Kidney epithelial cell (primary cell): ENCODE results near the gene HLA-G. TPM values are rescaled to one million over a fixed set of nuclear protein-coding genes. Genes with fewer than 3 reads are reported as not detected.

Experiments used
- DNase-seq: peaks from one replicate; pipeline ENCODE4 v3.0.0-alpha.2; 2010; ENCODE audit warnings: low read depth
- H3K27me3 ChIP-seq: 2 replicates; pipeline ENCODE4 v1.6.0; 2011; ENCODE audit warnings: low read length; ENCODE audit not compliant: control insufficient read depth, insufficient read depth
- H3K36me3 ChIP-seq: 2 replicates; pipeline ENCODE4 v1.5.1; 2011; ENCODE audit warnings: low read length; ENCODE audit not compliant: control insufficient read depth, insufficient read depth
- H3K4me3 ChIP-seq: 2 replicates; pipeline ENCODE4 v1.5.1; 2011; ENCODE audit warnings: low read depth, mild to moderate bottlenecking, control low read depth, low read length
- total RNA-seq: library from RNA; depleted of rRNA; stranded (reverse); fragments of >200 nt; gene quantifications from 2 replicates; pipeline ENCODE4 v1.2.3, GENCODE V29; 2015
- TF ChIP-seq, protein P1 (sequence below): IDR thresholded peaks from 2 replicates; pipeline ENCODE4 v1.5.1; 2011; ENCODE audit warnings: mild to moderate bottlenecking, moderate library complexity, low read length, control low read depth, inconsistent platforms; ENCODE audit not compliant: insufficient read depth, poor library complexity, severe bottlenecking

Gene HLA-G
- total RNA-seq, 1 donor from 2014 or later = 1.1 TPM

- TF ChIP-seq, protein P1, sequence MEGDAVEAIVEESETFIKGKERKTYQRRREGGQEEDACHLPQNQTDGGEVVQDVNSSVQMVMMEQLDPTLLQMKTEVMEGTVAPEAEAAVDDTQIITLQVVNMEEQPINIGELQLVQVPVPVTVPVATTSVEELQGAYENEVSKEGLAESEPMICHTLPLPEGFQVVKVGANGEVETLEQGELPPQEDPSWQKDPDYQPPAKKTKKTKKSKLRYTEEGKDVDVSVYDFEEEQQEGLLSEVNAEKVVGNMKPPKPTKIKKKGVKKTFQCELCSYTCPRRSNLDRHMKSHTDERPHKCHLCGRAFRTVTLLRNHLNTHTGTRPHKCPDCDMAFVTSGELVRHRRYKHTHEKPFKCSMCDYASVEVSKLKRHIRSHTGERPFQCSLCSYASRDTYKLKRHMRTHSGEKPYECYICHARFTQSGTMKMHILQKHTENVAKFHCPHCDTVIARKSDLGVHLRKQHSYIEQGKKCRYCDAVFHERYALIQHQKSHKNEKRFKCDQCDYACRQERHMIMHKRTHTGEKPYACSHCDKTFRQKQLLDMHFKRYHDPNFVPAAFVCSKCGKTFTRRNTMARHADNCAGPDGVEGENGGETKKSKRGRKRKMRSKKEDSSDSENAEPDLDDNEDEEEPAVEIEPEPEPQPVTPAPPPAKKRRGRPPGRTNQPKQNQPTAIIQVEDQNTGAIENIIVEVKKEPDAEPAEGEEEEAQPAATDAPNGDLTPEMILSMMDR = peak; percentile 96
- Histone ChIP-seq H3K27me3 (peaks cover 25% of the 10 kb centered on the region), H3K36me3 (no peaks in the 10 kb centered on the region), H3K4me3 (no peak overlapping the region)
- DNase-seq = no peak
Measured at GRCh38 chr6:29847871-29848630, 20.4 kb downstream of the HLA-G start.

GRCh38 chr6:29850011-29850553 is 22.5 kb downstream of the HLA-G start:
- H3K36me3 ChIP-seq = no peaks in the 10 kb centered on the region
- TF ChIP-seq, protein P1 = no peak
- DNase-seq = no peak
- H3K4me3 ChIP-seq = no peak overlapping the region
- peaks cover 27% of the 10 kb centered on the region for H3K27me3 ChIP-seq

DNA sequence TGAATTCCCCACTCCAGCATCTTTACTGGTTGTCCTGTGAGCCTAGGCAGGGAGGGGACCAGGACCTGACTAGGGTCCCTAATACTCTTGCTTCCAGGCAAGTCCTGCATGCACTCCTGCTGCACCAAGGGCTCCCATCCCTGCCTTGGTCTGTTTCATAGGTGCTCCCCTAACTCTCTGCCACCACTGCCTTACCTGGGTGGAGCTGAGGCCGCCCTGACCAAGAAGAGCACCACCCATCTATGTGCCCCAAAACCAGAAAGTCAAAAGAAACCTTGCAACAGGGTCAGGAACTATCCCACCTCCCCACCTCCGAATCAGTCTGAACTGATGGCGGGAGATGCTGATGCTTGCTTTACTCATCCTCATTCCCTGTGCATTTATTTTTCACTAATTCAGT is 23.6 kb downstream of the HLA-G start:
- no peaks in the 10 kb centered on the region for H3K36me3 ChIP-seq
- TF ChIP-seq, protein P1 = no peak
- peaks cover 30% of the 10 kb centered on the region for H3K27me3 ChIP-seq
- DNase-seq = no peak
- H3K4me3 ChIP-seq = no peak overlapping the region

GRCh38 chr6:29853245-29853644 is 25.6 kb downstream of the HLA-G start:
- TF ChIP-seq, protein P1 = no peak
- Histone ChIP-seq H3K27me3 (peaks cover 28% of the 10 kb centered on the region), H3K4me3 (no peak overlapping the region), H3K36me3 (no peaks in the 10 kb centered on the region)
- no peak for DNase-seq

DNA sequence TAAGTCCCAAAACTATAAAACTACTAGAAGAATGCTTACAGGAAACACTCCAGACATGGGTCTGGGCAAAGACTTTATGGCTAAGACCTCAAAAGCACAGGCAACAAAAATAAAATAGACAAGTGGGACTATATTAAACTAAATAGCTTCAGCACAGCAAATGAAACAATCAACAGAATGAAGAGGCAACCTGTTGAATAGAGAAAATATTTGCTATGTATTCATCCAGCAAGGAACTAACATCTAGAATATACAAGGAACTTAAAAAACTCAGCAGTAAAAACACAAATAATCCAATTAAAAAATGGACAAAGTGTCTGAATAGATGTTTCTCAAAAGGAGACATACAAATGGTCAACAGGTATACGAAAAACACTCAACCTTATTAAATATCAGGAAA is 30.4 kb downstream of the HLA-G start:
- no peaks in the 10 kb centered on the region for H3K36me3 ChIP-seq
- TF ChIP-seq, protein P1 = no peak
- H3K4me3 ChIP-seq = no peak overlapping the region
- peaks cover 6% of the 10 kb centered on the region for H3K27me3 ChIP-seq
- DNase-seq = no peak
